ENCODE measurements around the gene RPL13. TPM values are rescaled to one million over a fixed set of nuclear protein-coding genes. Genes with fewer than 3 reads are reported as not detected.

RPL13 gene
- total and polyA plus RNA-seq, 2 of the 13 experiments (the other 11 are each of a cell fraction or from before 2014, with no cell fraction given): 2,988 to 4,411 TPM

DNA sequence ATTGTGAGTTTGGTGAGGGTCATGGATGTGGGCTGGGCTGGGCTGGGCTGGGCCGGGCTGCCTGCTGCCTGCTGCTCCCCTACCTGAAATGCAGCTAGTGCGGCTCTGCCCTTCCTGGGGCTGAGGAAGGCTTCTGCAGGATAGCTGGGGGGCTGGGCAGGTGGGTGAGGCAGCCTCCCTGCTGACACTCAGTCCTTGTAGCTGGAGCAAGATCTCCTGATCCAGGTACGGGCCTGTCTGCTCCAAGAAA is 4.7 kb downstream of the RPL13 start (continued):
- TF ChIP-seq, protein P1, sequence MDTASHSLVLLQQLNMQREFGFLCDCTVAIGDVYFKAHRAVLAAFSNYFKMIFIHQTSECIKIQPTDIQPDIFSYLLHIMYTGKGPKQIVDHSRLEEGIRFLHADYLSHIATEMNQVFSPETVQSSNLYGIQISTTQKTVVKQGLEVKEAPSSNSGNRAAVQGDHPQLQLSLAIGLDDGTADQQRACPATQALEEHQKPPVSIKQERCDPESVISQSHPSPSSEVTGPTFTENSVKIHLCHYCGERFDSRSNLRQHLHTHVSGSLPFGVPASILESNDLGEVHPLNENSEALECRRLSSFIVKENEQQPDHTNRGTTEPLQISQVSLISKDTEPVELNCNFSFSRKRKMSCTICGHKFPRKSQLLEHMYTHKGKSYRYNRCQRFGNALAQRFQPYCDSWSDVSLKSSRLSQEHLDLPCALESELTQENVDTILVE (CRISPR knock-in tag; IDR thresholded peaks at IDR 0.05): 0 out of 2 replicates have a peak, but pooled peaks have one; percentile 18
- 0 out of 2 replicates have a peak, but pooled peaks have one; percentile 13 for TF ChIP-seq NFIC (IDR thresholded peaks at IDR 0.05; ENCODE audit: low read length)
- TF ChIP-seq SMAD9 (CRISPR knock-in tag; IDR thresholded peaks at IDR 0.05): no peak
- TF ChIP-seq, protein P2, sequence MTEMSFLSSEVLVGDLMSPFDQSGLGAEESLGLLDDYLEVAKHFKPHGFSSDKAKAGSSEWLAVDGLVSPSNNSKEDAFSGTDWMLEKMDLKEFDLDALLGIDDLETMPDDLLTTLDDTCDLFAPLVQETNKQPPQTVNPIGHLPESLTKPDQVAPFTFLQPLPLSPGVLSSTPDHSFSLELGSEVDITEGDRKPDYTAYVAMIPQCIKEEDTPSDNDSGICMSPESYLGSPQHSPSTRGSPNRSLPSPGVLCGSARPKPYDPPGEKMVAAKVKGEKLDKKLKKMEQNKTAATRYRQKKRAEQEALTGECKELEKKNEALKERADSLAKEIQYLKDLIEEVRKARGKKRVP (CRISPR knock-in tag; IDR thresholded peaks at IDR 0.05): 0 out of 4 replicates have a peak, but pooled peaks of 1 of the 2 experiments have one; percentile 54
- 0 out of 2 replicates have a peak, but pooled peaks have one; percentile 19 for TF ChIP-seq SAFB2 (CRISPR knock-in tag; IDR thresholded peaks at IDR 0.05; ENCODE audit: borderline replicate concordance, low read depth)
- no peak for TF ChIP-seq KAT2B (IDR thresholded peaks at IDR 0.05; ENCODE audit: borderline replicate concordance, low read depth, low read length)
- TF ChIP-seq, protein P3, sequence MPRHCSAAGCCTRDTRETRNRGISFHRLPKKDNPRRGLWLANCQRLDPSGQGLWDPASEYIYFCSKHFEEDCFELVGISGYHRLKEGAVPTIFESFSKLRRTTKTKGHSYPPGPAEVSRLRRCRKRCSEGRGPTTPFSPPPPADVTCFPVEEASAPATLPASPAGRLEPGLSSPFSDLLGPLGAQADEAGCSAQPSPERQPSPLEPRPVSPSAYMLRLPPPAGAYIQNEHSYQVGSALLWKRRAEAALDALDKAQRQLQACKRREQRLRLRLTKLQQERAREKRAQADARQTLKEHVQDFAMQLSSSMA (CRISPR knock-in tag; IDR thresholded peaks at IDR 0.05): 0 out of 2 replicates have a peak, but pooled peaks have one; percentile 91
- TF ChIP-seq REL (CRISPR knock-in tag; conservative IDR thresholded peaks at IDR 0.05): 0 out of 2 replicates have a peak, but pooled peaks have one; percentile 2
- 0 out of 2 replicates have a peak, but pooled peaks have one; percentile 5 for TF ChIP-seq HES4 (CRISPR knock-in tag; IDR thresholded peaks at IDR 0.05; ENCODE audit: borderline replicate concordance)
- TF ChIP-seq ZNF543 (CRISPR knock-in tag; IDR thresholded peaks at IDR 0.05): 0 out of 2 replicates have a peak, but pooled peaks have one; percentile 62
- TF ChIP-seq, protein P4, sequence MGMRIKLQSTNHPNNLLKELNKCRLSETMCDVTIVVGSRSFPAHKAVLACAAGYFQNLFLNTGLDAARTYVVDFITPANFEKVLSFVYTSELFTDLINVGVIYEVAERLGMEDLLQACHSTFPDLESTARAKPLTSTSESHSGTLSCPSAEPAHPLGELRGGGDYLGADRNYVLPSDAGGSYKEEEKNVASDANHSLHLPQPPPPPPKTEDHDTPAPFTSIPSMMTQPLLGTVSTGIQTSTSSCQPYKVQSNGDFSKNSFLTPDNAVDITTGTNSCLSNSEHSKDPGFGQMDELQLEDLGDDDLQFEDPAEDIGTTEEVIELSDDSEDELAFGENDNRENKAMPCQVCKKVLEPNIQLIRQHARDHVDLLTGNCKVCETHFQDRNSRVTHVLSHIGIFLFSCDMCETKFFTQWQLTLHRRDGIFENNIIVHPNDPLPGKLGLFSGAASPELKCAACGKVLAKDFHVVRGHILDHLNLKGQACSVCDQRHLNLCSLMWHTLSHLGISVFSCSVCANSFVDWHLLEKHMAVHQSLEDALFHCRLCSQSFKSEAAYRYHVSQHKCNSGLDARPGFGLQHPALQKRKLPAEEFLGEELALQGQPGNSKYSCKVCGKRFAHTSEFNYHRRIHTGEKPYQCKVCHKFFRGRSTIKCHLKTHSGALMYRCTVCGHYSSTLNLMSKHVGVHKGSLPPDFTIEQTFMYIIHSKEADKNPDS (CRISPR knock-in tag; IDR thresholded peaks at IDR 0.05): peak; percentile 82; the same call in 1 of the 2 replicates
- peak; percentile 54; the same call in 1 of the 2 replicates for TF ChIP-seq NCOA1 (CRISPR knock-in tag; IDR thresholded peaks at IDR 0.05)
- TF ChIP-seq, protein P5, sequence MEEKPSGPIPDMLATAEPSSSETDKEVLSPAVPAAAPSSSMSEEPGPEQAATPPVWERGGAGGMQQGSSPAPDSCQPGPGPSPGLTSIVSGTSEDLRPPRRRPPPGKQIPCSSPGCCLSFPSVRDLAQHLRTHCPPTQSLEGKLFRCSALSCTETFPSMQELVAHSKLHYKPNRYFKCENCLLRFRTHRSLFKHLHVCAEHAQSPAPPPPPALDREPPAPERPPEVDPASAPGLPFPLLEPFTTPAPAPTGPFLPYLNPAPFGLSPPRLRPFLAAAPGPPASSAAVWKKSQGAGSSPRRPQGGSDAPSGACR (CRISPR knock-in tag; IDR thresholded peaks at IDR 0.05): 0 out of 2 replicates have a peak, but pooled peaks have one; percentile 54
- TF ChIP-seq MTERF4 (CRISPR knock-in tag; IDR thresholded peaks at IDR 0.05): 0 out of 2 replicates have a peak, but pooled peaks have one; percentile 44
- peak; percentile 66; the same call in 1 of the 2 replicates for TF ChIP-seq RBFOX2 (IDR thresholded peaks at IDR 0.05; ENCODE audit: low read depth, low read length)
- no peak for TF ChIP-seq ZNF101 (CRISPR knock-in tag; IDR thresholded peaks at IDR 0.05; ENCODE audit: borderline replicate concordance, low read depth)
- no peak for TF ChIP-seq TCF12 (IDR thresholded peaks at IDR 0.05)
- no peak for TF ChIP-seq TCF12 (CRISPR knock-in tag; IDR thresholded peaks at IDR 0.05)
- 0 out of 2 replicates have a peak, but pooled peaks have one; percentile 12 for TF ChIP-seq TOPORS (CRISPR knock-in tag; IDR thresholded peaks at IDR 0.05)
- TF ChIP-seq YEATS4 (CRISPR knock-in tag; IDR thresholded peaks at IDR 0.05; ENCODE audit: borderline replicate concordance): peak; percentile 70; the same call in 1 of the 2 replicates
- TF ChIP-seq ZNF230 (CRISPR knock-in tag; IDR thresholded peaks at IDR 0.05): peak; percentile 5; the same call in 1 of the 2 replicates
- TF ChIP-seq JUN (CRISPR knock-in tag; IDR thresholded peaks at IDR 0.05): 0 out of 2 replicates have a peak, but pooled peaks have one; percentile 50
- TF ChIP-seq PHF5A (CRISPR knock-in tag; IDR thresholded peaks at IDR 0.05; ENCODE audit: low read depth, unreplicated experiment): peak; percentile 2
- TF ChIP-seq ZSCAN25 (CRISPR knock-in tag; IDR thresholded peaks at IDR 0.05): peak; percentile 19; the same call in 1 of the 2 replicates
